ENCODE results near the gene EPHB2. TPM values are rescaled to one million over a fixed set of nuclear protein-coding genes. Genes with fewer than 3 reads are reported as not detected.
A peak's percentile ranks its signal among the peaks of the same experiment; 100 is the strongest.

EPHB2 gene
- total RNA-seq, 1 donor from 2014 or later = 40.3 TPM

GRCh38 chr1:22767852-22768251, 57.2 kb downstream of the EPHB2 start:
- H3K27ac Mint-ChIP-seq = no peak overlapping the region
- DNase-seq (ENCODE audit: extremely low spot score, unreplicated experiment) = no peak
- no peaks in the 10 kb centered on the region for H3K36me3 Mint-ChIP-seq
- H3K4me3 Mint-ChIP-seq = no peak overlapping the region
- no peak for TF ChIP-seq CTCF (conservative IDR thresholded peaks at IDR 0.05)
- no peaks in the 10 kb centered on the region for H3K27me3 Mint-ChIP-seq
- peaks cover 21% of the 10 kb centered on the region for H3K4me1 Mint-ChIP-seq (ENCODE audit: unreplicated experiment)
- H3K9me3 Mint-ChIP-seq = no peaks in the 10 kb centered on the region

GRCh38 chr1:22769932-22770331, 59.3 kb downstream of the EPHB2 start:
- Mint-ChIP-seq H3K4me1 (ENCODE audit: unreplicated experiment) (peaks cover 36% of the 10 kb centered on the region), H3K36me3 (no peaks in the 10 kb centered on the region), H3K27me3 (no peaks in the 10 kb centered on the region), H3K9me3 (no peaks in the 10 kb centered on the region), H3K4me3 (no peak overlapping the region), H3K27ac (no peak overlapping the region)
- DNase-seq (ENCODE audit: extremely low spot score, unreplicated experiment) = no peak
- TF ChIP-seq CTCF (conservative IDR thresholded peaks at IDR 0.05) = no peak

GRCh38 chr1:22772014-22772413, 61.4 kb downstream of the EPHB2 start:
- peak overlapping the region; percentile 64 for H3K27ac Mint-ChIP-seq
- peaks cover 57% of the 10 kb centered on the region for H3K4me1 Mint-ChIP-seq (ENCODE audit: unreplicated experiment)
- no peaks in the 10 kb centered on the region for H3K36me3 Mint-ChIP-seq
- H3K4me3 Mint-ChIP-seq = no peak overlapping the region
- TF ChIP-seq CTCF (conservative IDR thresholded peaks at IDR 0.05) = no peak
- no peak for DNase-seq (ENCODE audit: extremely low spot score, unreplicated experiment)
- no peaks in the 10 kb centered on the region for H3K27me3 Mint-ChIP-seq
- H3K9me3 Mint-ChIP-seq = no peaks in the 10 kb centered on the region

GRCh38 chr1:22773981-22774832, 63.6 kb downstream of the EPHB2 start:
- Mint-ChIP-seq H3K4me3 (no peak overlapping the region), H3K4me1 (ENCODE audit: unreplicated experiment) (peaks cover 73% of the 10 kb centered on the region)
- no peak for DNase-seq (ENCODE audit: extremely low spot score, unreplicated experiment)

GRCh38 chr1:22774833-22775182, 64.2 kb downstream of the EPHB2 start:
- no peaks in the 10 kb centered on the region for H3K27me3 Mint-ChIP-seq
- H3K4me3 Mint-ChIP-seq = no peak overlapping the region
- H3K27ac Mint-ChIP-seq = no peak overlapping the region
- peaks cover 79% of the 10 kb centered on the region for H3K4me1 Mint-ChIP-seq (ENCODE audit: unreplicated experiment)
- no peak for TF ChIP-seq CTCF (conservative IDR thresholded peaks at IDR 0.05)
- no peaks in the 10 kb centered on the region for H3K36me3 Mint-ChIP-seq
- DNase-seq (ENCODE audit: extremely low spot score, unreplicated experiment) = no peak
- no peaks in the 10 kb centered on the region for H3K9me3 Mint-ChIP-seq

More at GRCh38 chr1:22773981-22774832, 63.6 kb downstream of the EPHB2 start:
- TF ChIP-seq CTCF (conservative IDR thresholded peaks at IDR 0.05) = no peak
- Mint-ChIP-seq H3K36me3 (no peaks in the 10 kb centered on the region), H3K9me3 (no peaks in the 10 kb centered on the region), H3K27ac (no peak overlapping the region), H3K27me3 (no peaks in the 10 kb centered on the region)

Measured in type B pancreatic cell (in vitro differentiated cells).